Inferior parietal cortex (tissue), 1 donor: Measurements from ENCODE around the gene C9orf85.
"Not testable (repeated sequence)": the region's sequence is repeated elsewhere in the genome, so short reads cannot be mapped to it uniquely, and the experiment has no call there.

ENCODE experiments used
- DNase-seq: peaks from one replicate; pipeline ENCODE4 v3.0.0-alpha.2; 2016; ENCODE audit errors: extremely low spot score

The C9orf85 gene

DNA sequence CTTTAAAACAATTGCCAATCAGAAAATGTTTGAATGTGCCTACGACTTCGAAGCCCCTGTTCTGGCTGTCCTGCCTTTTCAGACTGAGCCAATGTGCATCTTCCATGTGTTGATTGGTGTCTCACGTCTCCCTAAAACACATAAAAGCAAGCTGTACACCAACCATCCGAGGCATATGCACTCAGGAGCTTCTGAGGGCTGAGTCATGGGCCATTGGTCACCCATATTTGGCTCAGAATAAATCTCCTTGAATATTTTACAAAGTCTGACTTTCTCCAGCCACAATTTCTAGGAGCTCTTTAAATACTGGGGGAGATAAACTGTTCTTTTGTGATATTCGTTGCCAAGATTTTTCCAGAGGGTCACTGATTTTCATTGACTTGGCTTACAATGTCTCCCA lies 95.1 kb downstream of the C9orf85 start:
- no peak for DNase-seq

- not testable (repeated sequence) for DNase-seq
Measured at GRCh38 chr9:72007726-72008125, 96.3 kb downstream of the C9orf85 start.

- DNase-seq: no peak
Measured at GRCh38 chr9:72012646-72013045, 101.2 kb downstream of the C9orf85 start.

DNA sequence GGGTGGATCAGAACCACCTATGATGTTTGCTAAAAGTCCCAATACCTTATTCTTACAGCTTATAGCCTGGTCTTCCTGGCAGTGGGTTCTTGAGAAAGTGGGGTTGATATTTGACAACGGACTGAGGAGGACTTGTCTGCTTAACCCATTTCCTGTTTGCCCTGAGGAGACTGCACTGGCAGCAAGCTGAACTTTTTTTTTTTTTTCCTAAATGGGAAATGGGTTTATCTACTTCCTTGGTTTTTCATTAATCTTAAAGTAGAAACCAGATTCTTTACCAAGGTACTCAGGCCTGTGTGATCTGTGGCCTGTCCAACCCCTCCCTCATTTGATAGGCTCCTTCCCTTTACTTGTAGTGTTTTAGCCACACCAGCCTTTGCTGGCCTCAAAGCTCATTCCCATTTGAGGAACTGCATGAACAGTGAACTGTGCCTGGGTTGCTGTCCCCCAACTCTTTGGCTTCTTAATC lies 101.9 kb downstream of the C9orf85 start:
- no peak for DNase-seq

DNA sequence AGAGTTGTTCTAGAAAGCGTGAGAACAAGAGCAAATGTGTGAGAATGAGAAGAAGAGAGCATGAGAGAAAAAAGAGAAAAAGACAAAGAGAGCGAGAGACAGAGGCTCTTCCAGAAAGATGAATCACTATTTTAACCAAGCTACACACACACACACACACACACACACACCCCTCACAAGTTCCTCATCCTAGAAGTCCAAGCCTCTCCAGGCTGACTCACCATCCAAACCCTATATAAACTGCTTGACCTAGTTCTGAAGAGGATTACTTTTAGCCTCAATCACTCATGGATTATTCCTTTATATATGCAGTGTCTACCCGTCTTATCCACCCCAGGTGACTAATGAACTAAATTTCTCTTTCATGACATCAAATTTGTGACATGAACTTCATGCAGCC lies 111.4 kb downstream of the C9orf85 start:
- no peak for DNase-seq
